GM12874 (cell line): Measurements from ENCODE around the gene CDK16.

ENCODE experiments used
- CTCF ChIP-seq: IDR thresholded peaks from 2 replicates; pipeline ENCODE4 v1.5.1; 2011; ENCODE audit warnings: low read depth, mild to moderate bottlenecking, control low read depth, low read length, moderate library complexity; ENCODE audit not compliant: insufficient read depth

CDK16 gene

GRCh38 chrX:47217121-47217851 lies 1.2 kb upstream of the CDK16 start:
- no peak for TF ChIP-seq CTCF

GRCh38 chrX:47217852-47218279 lies 615 bp upstream of the CDK16 start:
- no peak for TF ChIP-seq CTCF

GRCh38 chrX:47218920-47219815 lies 687 bp downstream of the CDK16 start:
- TF ChIP-seq CTCF, result no peak

- TF ChIP-seq CTCF, result no peak
Measured at GRCh38 chrX:47221756-47222155, 3.3 kb downstream of the CDK16 start.

GRCh38 chrX:47222751-47223350 lies 4.4 kb downstream of the CDK16 start:
- TF ChIP-seq CTCF, result no peak

- no peak for TF ChIP-seq CTCF
Measured at GRCh38 chrX:47223476-47224250, 5.2 kb downstream of the CDK16 start.
